NT2/D1 (cell line): ENCODE measurements around the gene CACUL1.

Source experiments
- YY1 ChIP-seq: IDR thresholded peaks from 2 replicates; pipeline ENCODE4 v1.6.1; 2011; ENCODE audit not compliant: insufficient read length, insufficient read depth
- ZNF274 ChIP-seq: IDR thresholded peaks from 2 replicates; pipeline ENCODE4 v1.6.1; 2011; ENCODE audit warnings: mild to moderate bottlenecking, low read depth, low read length

DNA sequence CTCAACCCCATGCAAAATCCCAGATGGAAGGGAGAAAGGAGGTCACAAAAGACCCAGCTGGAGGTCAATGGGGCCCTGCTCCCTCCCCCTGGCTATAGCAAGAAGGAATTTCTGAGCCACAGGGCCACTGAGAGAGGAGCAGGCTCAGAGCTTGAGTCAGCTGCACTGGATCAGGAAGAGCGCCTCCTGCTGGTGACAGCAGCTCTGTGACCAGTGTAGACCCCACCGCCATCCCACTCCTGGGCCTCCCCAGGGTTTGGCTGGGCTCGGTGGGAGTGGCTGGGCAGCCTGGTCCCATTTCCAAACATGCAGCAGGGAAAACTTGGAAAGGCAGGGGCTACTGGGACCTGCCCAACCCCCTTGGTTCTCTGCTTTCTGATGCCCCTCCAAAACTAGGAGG lies 127.8 kb downstream of the CACUL1 start:
- TF ChIP-seq YY1 (no peak), ZNF274 (no peak)
